Pulmonary artery endothelial cell (primary cell): Measurements from ENCODE around the gene ZBTB26. TPM values are rescaled to one million over a fixed set of nuclear protein-coding genes. Genes with fewer than 3 reads are reported as not detected.

ENCODE experiments used
- DNase-seq: peaks from one replicate; pipeline ENCODE4 v3.0.0-alpha.2; 2011; ENCODE audit warnings: low read depth, low spot score
- total RNA-seq: library from RNA; depleted of rRNA; stranded (reverse); fragments of >200 nt; gene quantifications from 2 replicates; pipeline ENCODE4 v1.2.3, GENCODE V29; 2014

Gene ZBTB26, protein sequence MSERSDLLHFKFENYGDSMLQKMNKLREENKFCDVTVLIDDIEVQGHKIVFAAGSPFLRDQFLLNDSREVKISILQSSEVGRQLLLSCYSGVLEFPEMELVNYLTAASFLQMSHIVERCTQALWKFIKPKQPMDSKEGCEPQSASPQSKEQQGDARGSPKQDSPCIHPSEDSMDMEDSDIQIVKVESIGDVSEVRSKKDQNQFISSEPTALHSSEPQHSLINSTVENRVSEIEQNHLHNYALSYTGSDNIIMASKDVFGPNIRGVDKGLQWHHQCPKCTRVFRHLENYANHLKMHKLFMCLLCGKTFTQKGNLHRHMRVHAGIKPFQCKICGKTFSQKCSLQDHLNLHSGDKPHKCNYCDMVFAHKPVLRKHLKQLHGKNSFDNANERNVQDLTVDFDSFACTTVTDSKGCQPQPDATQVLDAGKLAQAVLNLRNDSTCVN
- total RNA-seq = 2.7 and 3.8 TPM in 2 replicates

GRCh38 chr9:122931226-122932121 is at the start of gene ZBTB26:
TSS of gene ZBTB26 (minus strand) at chr9:122931512. CDS start at chr9:122919934, 11,578 bp downstream.
- peak; percentile 79 for DNase-seq

GRCh38 chr9:122978601-122979000 is 47.3 kb upstream of the ZBTB26 start:
- no peak for DNase-seq

GRCh38 chr9:122975196-122975595 is 43.9 kb upstream of the ZBTB26 start:
- peak; percentile 2 for DNase-seq

GRCh38 chr9:122961139-122961538 is 29.8 kb upstream of the ZBTB26 start:
- no peak for DNase-seq

GRCh38 chr9:122955961-122956360 is 24.6 kb upstream of the ZBTB26 start:
- no peak for DNase-seq

DNA sequence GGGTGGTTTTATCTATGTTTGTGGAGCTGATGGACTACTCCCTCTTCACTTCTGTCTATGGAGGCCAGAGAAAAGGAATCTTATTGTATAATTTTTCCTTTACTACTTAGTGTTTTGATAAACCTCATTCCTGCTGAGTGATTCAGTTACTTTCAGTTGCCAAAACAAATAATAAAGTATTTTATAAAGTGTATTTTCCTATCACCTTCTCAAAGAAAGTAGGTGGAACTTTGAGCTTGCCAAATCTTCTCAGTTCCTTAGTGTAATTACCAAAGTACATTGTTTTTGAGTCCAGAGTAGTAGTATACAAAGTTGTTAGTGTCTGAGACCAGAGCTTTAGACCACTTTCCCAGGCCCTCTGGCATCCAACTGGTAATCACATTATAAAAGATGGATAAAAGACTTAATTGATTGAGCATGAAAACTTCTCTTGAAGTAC is 23.0 kb upstream of the ZBTB26 start:
- peak; percentile 72 for DNase-seq

DNA sequence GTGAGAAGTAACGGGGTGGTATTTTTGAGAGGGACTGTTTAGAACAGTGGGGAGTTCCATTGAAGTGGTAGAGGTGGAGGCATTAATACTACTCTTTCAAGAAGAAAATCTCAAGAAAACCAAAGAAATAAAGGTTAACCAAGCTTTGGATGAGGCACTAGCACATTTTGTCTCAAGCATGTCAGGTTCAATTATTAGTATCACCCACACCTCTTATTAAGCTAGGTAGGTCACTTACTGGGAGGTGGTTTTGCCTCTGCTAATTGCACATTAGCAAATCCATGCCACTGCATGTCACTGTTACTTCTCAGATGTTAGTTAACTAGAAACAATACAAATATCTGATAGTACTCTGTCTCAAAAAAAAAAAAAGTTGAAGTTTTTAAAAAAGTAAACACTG is 19.7 kb upstream of the ZBTB26 start:
- no peak for DNase-seq

- DNase-seq = no peak
Observed at GRCh38 chr9:122950263-122950662, 19.0 kb upstream of the ZBTB26 start.

DNA sequence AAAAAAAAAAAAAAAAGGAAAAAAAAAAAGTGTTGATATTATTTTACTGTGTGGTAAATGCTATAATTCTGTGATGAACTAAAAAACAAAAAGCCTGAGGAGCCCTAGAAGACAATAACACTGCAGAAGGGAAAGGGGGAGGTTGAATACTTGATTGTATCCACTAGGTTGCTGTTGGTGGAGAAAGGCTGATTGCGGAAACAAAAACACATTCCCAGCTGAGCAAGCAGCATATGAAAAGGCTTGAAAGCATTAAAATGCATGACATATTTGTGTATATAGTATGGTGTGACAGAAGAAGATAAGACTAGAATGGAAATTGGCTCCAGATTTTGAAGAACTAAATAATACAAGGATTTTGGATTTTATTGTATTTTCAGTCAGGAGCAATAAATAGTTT is 18.4 kb upstream of the ZBTB26 start:
- DNase-seq = no peak

DNA sequence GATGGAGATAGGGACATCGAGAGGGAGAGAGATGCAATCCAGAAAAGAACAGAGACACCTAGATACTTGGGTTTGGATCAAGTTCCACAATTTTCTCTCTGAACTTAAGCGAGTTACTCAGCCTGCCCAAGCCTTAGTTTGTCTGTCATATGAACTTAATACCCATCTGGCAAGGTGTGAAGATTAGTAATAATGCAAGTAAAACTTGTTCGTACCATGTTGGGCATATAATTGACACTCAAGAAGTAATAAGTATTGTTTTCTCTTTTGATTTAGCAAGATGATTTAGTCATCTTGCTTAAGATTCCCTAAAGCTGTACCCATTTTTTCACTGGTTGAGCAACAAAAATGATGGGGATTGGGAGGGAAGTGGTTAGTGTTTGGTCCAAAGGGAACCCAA is 17.0 kb upstream of the ZBTB26 start:
- DNase-seq = no peak

GRCh38 chr9:122946461-122947005 is 15.2 kb upstream of the ZBTB26 start:
- DNase-seq = no peak

- DNase-seq = no peak
Observed at GRCh38 chr9:122944960-122945888, 13.9 kb upstream of the ZBTB26 start.

DNA sequence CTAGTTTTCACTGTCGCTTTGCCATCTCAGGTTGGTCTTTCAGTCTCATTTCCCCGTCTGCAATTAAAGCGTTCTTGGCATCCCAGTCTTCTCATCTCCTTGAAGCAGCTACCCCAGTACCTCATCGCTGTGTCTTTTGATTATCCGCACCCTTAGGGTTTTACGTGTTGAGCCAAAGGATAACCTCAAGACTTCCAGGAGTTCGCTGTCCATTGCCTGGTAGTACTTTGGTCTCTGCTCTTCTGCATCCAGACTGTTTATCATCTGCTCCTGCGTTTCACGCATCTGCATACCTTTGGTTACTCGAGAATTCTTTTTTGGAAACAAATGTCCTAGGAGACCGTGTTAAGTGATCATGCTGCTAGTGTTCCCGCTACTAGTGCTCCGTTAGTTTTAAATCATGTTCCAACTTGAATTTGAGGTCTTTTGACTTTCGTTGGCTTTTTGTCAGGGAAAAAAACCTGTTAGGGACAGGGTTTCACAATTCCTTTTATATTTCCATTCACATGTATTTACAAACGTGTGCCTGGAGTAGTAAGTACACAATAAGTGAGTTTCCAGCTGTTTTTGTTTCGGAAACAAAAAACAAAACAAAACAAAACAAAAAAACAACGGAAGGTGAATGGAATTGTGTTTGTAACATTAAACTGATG is 10.4 kb upstream of the ZBTB26 start:
- DNase-seq = no peak

DNA sequence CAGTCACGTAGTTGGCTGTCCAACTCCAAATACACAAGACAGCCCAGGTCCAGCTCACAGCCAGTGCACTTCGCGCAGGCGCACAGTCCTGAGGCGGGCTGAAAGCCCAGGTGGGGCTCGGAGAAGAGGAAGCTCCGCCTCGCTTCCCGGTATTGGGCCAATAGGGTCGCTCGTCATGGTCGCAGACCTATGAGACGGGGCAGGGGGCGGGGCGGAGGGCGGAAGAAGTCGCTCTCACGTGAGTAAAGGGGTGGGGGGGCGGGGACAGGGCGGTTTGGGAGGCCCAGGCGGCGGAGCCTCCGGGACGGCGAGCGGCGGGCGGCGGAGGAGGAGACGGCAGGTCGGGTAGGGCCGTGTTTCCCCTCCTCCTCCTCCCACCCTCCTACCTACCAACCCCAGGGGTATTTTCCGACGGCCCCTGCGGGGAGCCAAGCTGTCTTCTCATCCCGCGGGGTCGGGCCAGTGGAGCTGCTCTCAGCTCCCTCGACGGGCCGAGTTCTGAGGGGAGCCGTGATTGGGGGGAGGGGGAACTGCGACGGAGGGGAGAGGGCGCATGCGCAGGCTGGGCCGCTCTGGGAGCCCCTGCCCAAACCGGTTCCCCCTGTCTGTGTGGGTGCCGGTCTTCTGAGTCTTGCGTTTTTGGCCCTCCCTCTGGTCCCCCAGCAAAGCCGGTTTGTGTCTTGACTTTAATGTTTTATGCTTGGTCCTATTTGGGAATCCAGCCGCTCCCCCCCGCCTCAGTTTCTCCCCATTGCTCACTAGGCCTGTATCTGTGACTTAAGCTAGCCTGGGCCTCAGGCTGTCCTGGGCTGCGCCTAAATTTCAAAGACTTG is 9.7 kb upstream of the ZBTB26 start, which contains the start of gene RABGAP1:
Gene RABGAP1, plus strand, starts transcription at position 272 of the 833 bp plus-strand sequence. CDS start 16,040 bp downstream, outside the sequence.
- DNase-seq = peak; percentile 93

- DNase-seq = no peak
Observed at GRCh38 chr9:122940454-122940748, 9.1 kb upstream of the ZBTB26 start.

DNA sequence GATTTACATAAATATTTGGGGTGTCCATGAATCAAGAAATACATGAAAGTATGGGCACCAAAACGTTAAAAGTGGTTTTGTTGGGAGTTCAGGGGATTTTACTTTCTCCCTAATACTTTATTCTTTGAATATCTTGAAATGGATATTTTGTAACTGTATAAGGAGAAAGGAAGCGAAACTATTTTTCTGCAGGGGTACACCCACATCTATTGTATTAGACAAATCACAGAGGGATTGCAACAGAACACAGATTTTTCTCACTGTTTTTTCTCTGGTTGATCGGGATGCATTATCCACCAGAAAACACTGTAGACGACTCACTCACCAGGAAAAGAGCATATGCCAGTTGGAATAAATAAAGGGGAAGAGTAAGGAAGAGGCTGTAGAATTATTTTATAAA is 8.3 kb upstream of the ZBTB26 start:
- DNase-seq = no peak

DNA sequence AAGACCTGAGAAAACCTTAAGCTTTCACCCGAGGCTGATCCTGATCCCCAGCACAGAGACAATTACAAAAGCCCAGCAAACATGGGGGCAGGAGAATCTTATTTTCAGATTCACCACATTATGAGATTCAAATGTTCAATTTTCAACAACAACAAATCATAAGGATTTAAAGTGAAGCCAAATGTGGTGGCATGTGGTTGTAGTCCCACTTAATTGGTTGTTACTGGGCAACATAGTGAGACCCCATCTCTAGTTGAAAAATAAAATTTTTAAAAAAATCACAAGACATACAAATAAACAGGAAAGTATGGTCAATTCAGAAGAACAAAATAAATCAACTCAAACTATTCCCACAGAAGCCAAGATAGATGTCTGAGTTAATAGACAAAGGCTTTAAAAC is 5.6 kb upstream of the ZBTB26 start:
- no peak for DNase-seq

DNA sequence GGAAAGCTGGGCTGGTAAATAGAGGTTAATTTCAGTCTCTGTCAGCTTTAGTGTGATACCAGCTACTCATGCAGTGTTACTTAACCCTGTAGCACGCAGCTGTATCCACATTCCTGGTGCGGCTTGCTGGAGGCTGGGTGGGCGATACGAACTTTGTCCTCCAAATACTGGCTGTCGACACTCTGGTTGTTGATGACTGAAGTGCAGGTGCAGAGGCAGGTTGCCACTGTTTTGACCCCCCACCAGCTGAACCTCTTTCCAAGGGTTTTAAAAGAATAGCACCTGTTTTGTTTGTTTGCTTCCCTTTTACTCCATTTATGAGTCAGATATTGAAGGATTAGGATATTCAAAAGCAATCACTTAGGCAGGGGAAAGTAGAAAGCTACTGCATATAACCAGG is 5.2 kb upstream of the ZBTB26 start:
- DNase-seq = no peak

- no peak for DNase-seq
Observed at GRCh38 chr9:122930541-122931225, 629 bp downstream of the ZBTB26 start.
